Fibroblast of lung (primary cell): Measurements from ENCODE around the gene MAPK8IP3. TPM values are rescaled to one million over a fixed set of nuclear protein-coding genes. Genes with fewer than 3 reads are reported as not detected.

Experiments used
- DNase-seq, 2 donors: peaks; one replicate each; pipeline versions ENCODE4 v3.0.0 to v3.0.0-alpha.2; 2010; ENCODE audit warnings: low read depth in 2 of 2
- H2AFZ ChIP-seq: 2 replicates; pipeline ENCODE4 v1.5.1; 2012; ENCODE audit warnings: low read length, control low read depth, inconsistent platforms
- H3K27ac ChIP-seq: 2 replicates; pipeline ENCODE4 v1.5.1; 2011; ENCODE audit warnings: low read length, control low read depth; ENCODE audit not compliant: insufficient read depth
- H3K27me3 ChIP-seq: 2 replicates; pipeline ENCODE4 v1.5.1; 2011; ENCODE audit warnings: mild to moderate bottlenecking, low read length; ENCODE audit not compliant: control insufficient read depth, insufficient read depth
- H3K36me3 ChIP-seq: 2 replicates; pipeline ENCODE4 v1.5.1; 2011; ENCODE audit warnings: low read length; ENCODE audit not compliant: control insufficient read depth, insufficient read depth
- H3K4me1 ChIP-seq: 2 replicates; pipeline ENCODE4 v1.5.1; 2011; ENCODE audit warnings: low read length; ENCODE audit not compliant: control insufficient read depth, insufficient read depth; ENCODE audit errors: extremely low read depth
- H3K4me2 ChIP-seq: 2 replicates; pipeline ENCODE4 v1.5.1; 2011; ENCODE audit warnings: low read length, control low read depth; ENCODE audit not compliant: insufficient read depth; ENCODE audit errors: extremely low read depth
- H3K4me3 ChIP-seq, 4 experiments: fragments of 200-600 bp in 1 of 4; sonication (generic) in 1 of 4; replicated peaks in 1 of 4; 2 replicates each; pipeline ENCODE4 v1.5.1; 2011 to 2016; ENCODE audit warnings: low read length in 4 of 4, low read depth in 3 of 4, mild to moderate bottlenecking in 3 of 4, control low read depth in 2 of 4, inconsistent platforms in 1 of 4, mixed read lengths in 1 of 4; ENCODE audit not compliant: insufficient read depth in 1 of 4; ENCODE audit errors: control extremely low read depth in 1 of 4
- H3K79me2 ChIP-seq: 2 replicates; pipeline ENCODE4 v1.5.1; 2012; ENCODE audit warnings: mild to moderate bottlenecking, low read length, inconsistent platforms; ENCODE audit not compliant: control insufficient read depth, insufficient read depth
- H3K9ac ChIP-seq: 2 replicates; pipeline ENCODE4 v1.5.1; 2011; ENCODE audit warnings: mild to moderate bottlenecking, low read length, control low read depth; ENCODE audit not compliant: insufficient read depth
- H3K9me3 ChIP-seq: 2 replicates; pipeline ENCODE4 v1.5.1; 2012; ENCODE audit warnings: low read depth, low read length; ENCODE audit not compliant: control insufficient read depth, insufficient read depth
- H4K20me1 ChIP-seq: 2 replicates; pipeline ENCODE4 v1.5.1; 2011; ENCODE audit warnings: low read length; ENCODE audit not compliant: control insufficient read depth, insufficient read depth; ENCODE audit errors: extremely low read depth
- EZH2 ChIP-seq: IDR thresholded peaks from 2 replicates; pipeline ENCODE4 v1.5.1; 2012; ENCODE audit warnings: low read length, control low read depth, mild to moderate bottlenecking; ENCODE audit errors: missing control alignments
- polyA plus RNA-seq, 2 donors: library from polyadenylated mRNA; depleted of rRNA in 1 of 2; stranded (reverse) in 1 of 2; unstranded in 1 of 2; fragments of >200 nt; gene quantifications; 2 replicates each; pipeline ENCODE4 v1.2.1, GENCODE V29; 2011 to 2012; ENCODE audit warnings: missing spikeins in 1 of 2
- total RNA-seq: library from RNA; depleted of rRNA; stranded (reverse); fragments of >200 nt; gene quantifications from 2 replicates; pipeline ENCODE4 v1.2.1, GENCODE V29; 2014
- TF ChIP-seq, protein P1 (sequence below), 2 donors: IDR thresholded peaks in 1 of 2; conservative IDR thresholded peaks in 1 of 2; 1 replicate in 1 of 2; 2 replicates in 1 of 2; pipeline ENCODE4 v1.5.1; 2011 to 2012; ENCODE audit warnings: low read length in 2 of 2, control low read depth in 1 of 2, inconsistent platforms in 1 of 2, low read depth in 1 of 2, mild to moderate bottlenecking in 1 of 2

The MAPK8IP3 gene
- total and polyA plus RNA-seq, 2 donors (not counting 1 experiment from before 2014, with no cell fraction given), result 9.4 to 36.3 TPM

DNA sequence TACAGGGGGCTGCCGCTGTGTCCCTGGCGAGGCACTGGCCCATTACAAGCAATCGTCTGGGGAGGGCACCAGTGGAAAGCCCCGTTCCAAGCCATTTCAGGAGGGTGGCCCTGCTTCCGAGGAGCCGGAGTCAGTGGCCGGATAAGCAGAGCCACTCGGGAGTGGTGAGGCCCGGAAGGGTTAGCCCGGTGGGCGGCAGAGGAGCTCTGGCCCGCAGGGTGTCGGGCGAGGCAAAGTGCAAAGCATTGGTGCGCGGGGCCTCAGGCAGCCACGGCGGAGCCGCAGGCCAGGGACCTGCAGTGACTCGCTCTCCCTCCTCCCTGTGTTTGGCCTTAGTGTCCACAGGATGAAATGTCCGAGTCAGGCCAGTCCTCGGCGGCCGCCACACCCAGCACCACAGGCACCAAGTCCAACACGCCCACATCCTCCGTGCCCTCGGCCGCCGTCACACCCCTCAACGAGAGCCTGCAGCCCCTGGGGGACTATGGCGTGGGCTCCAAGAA, 40.7 kb downstream of the MAPK8IP3 start:
- no peaks in the 10 kb centered on the region for H3K27me3 ChIP-seq
- H3K27ac ChIP-seq, result no peak overlapping the region
- H3K79me2 ChIP-seq, result no peaks in the 10 kb centered on the region
- no peak overlapping the region for H3K4me2 ChIP-seq
- H4K20me1 ChIP-seq, result no peaks in the 10 kb centered on the region
- no peak for TF ChIP-seq EZH2
- TF ChIP-seq, protein P1, sequence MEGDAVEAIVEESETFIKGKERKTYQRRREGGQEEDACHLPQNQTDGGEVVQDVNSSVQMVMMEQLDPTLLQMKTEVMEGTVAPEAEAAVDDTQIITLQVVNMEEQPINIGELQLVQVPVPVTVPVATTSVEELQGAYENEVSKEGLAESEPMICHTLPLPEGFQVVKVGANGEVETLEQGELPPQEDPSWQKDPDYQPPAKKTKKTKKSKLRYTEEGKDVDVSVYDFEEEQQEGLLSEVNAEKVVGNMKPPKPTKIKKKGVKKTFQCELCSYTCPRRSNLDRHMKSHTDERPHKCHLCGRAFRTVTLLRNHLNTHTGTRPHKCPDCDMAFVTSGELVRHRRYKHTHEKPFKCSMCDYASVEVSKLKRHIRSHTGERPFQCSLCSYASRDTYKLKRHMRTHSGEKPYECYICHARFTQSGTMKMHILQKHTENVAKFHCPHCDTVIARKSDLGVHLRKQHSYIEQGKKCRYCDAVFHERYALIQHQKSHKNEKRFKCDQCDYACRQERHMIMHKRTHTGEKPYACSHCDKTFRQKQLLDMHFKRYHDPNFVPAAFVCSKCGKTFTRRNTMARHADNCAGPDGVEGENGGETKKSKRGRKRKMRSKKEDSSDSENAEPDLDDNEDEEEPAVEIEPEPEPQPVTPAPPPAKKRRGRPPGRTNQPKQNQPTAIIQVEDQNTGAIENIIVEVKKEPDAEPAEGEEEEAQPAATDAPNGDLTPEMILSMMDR (conservative IDR thresholded peaks at IDR 0.05 in 1 of 2, IDR thresholded peaks at IDR 0.05 in 1 of 2; ENCODE audit: low read depth in 1 of 2, low read length in 2 of 2), result no peak
- H3K4me3 ChIP-seq, result no peak overlapping the region
- no peaks in the 10 kb centered on the region for H3K9me3 ChIP-seq
- no peaks in the 10 kb centered on the region for H3K4me1 ChIP-seq
- H3K36me3 ChIP-seq, result peaks cover 22% of the 10 kb centered on the region
- DNase-seq, result peak in 1 of 2 donors; percentile 81
- no peak overlapping the region for H3K9ac ChIP-seq
- H2AFZ ChIP-seq, result no peak overlapping the region

DNA sequence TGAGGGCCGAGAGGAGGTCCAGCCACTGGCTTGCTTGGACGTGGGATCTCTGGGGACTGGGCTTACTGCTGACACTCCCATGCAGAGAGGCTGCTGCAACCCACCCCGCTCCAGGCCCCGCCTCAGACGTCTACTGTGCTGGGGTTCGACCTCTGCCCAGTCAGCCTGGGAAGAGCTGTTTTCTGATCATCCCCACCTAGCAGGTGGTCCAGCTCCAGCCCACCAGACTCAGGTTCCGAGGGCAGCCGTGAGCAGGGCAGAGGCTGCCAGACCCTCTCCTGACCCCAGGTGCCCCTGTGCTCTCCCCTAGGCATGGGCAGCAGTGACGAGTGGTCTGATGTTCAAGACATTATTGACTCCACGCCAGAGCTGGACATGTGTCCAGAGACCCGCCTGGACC, 41.9 kb downstream of the MAPK8IP3 start:
- Histone ChIP-seq H2AFZ (no peak overlapping the region), H3K4me3 (no peak overlapping the region), H3K27me3 (no peaks in the 10 kb centered on the region), H3K36me3 (peaks cover 28% of the 10 kb centered on the region), H3K27ac (no peak overlapping the region), H3K4me1 (no peaks in the 10 kb centered on the region), H4K20me1 (no peaks in the 10 kb centered on the region), H3K4me2 (no peak overlapping the region), H3K9me3 (no peaks in the 10 kb centered on the region), H3K9ac (no peak overlapping the region), H3K79me2 (no peaks in the 10 kb centered on the region)
- DNase-seq, result no peak
- TF ChIP-seq EZH2, result no peak
- TF ChIP-seq, protein P1 (conservative IDR thresholded peaks at IDR 0.05 in 1 of 2, IDR thresholded peaks at IDR 0.05 in 1 of 2; ENCODE audit: low read depth in 1 of 2, low read length in 2 of 2), result no peak

DNA sequence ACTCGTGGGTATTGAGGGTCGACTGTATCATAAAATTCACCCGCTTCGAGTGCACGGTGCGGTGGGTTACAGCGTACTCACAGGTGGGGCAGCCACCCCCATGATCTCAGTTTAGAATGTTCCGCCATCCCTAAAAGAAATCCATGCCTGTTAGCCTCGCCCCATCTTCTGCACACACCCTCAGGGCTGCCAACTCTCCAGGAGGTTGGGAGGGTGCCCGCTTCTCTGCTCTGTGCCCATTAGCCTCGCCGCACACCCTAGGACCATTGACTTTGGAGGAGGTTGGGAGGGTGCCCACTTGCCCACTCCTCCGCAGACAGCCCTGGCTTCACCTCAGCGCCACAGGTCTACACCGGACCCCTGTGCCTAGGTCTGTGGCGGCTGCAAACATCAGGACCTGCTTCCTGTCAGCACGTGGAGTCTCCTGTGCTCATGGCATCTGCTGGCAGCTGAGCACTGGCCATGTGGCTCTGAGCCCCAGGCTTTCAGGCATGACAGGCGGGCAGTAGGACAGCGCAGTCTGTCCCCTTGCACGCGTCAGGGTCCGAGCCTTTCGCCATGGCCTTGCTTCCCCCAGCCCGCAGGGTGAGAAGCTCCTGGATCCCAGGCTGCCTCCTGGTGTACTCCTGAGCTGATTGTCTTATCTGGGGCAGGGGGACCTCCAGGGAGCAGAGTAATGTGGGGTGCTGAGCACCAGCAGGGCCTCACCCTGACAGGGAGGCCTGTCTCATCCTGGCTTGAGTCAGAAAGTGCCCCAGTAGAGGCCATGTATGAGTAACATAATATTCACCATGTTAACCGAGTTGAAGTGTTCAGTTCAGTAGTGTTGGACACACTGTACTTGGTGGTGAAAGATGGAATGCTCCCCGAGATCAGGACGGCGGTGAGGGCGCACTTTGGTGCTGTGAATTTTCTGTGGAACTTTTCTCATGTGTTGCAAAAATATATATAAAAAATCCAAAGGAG, 43.4 kb downstream of the MAPK8IP3 start:
- Histone ChIP-seq H4K20me1 (no peaks in the 10 kb centered on the region), H3K9me3 (no peaks in the 10 kb centered on the region), H3K27ac (no peak overlapping the region), H3K4me3 (no peak overlapping the region), H3K27me3 (no peaks in the 10 kb centered on the region), H3K4me2 (no peak overlapping the region), H2AFZ (no peak overlapping the region), H3K79me2 (no peaks in the 10 kb centered on the region), H3K4me1 (no peaks in the 10 kb centered on the region), H3K36me3 (peaks cover 22% of the 10 kb centered on the region), H3K9ac (no peak overlapping the region)
- DNase-seq, result peak in 1 of 2 donors; percentile 35
- TF ChIP-seq, protein P1 (conservative IDR thresholded peaks at IDR 0.05 in 1 of 2, IDR thresholded peaks at IDR 0.05 in 1 of 2; ENCODE audit: low read depth in 1 of 2, low read length in 2 of 2), result no peak
